Activated effector memory CD4-positive, alpha-beta T cell treated with Interleukin-2 at 50 U/mL for 16 hours (primary cell): ENCODE data around the gene NBEAL2.
"Not testable (repeated sequence)": the region's sequence is repeated elsewhere in the genome, so short reads cannot be mapped to it uniquely, and the experiment has no call there.

Source experiments
- DNase-seq: peaks from one replicate; pipeline ENCODE4 v3.0.0-alpha.2; 2020

NBEAL2 gene

DNA sequence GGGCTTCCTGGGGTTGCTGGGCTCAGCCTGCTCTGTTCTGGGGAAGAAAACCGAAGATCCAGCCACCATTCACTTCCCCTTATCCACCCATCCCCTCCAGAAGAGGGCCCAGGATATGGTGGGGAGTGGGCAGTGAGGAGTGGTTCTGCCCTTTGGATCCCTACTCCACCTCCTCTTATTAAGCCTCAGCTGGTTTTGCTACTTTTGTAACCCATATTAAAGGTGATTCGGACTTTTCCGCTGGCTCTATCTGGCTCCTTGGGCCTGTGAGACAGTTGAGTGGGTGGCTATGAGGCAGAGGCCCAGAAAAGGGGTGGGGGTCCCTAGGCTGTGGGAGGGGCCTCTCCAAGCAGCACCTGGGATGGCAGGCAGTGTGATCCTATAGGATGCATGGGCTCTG, 33.8 kb downstream of the NBEAL2 start:
- DNase-seq: no peak

DNA sequence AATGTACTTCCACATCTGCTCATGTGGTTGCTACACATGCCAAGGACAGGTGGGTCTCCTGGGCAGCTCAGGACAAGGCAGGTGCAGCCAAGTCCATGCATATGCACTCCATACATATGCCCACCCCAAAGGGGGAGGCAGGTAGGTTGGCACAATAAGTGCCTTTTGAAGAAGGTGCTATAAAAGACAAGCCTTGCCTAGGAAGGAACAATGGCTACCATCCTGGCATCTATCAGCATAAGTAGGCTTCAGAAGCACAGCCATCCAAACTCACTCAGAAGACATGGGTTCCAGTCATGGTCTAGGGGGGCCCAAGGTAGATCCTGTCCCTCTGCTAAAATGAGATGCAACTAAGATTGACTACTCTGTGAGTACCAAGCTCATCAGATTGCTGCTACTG, 34.6 kb downstream of the NBEAL2 start:
- no peak for DNase-seq

DNA sequence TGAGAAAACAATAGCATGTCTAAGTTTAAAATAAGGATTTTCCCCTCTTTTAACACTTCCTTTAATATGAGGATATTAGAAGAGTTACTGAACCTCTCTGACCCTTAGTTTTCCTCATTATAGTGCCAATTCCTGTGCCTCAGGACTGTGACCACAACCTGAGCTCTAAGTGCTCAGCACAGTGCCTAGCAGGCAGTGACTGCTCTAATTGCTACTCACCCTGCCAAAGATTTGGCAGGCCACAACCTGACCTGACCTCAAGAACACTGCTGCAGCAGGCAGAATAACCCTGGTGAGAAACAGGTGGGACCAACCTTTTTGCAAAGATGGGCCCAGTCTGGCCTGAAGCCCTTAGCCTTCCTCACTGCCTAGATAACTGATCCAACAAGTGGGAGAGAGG, 35.7 kb downstream of the NBEAL2 start:
- DNase-seq: no peak

DNA sequence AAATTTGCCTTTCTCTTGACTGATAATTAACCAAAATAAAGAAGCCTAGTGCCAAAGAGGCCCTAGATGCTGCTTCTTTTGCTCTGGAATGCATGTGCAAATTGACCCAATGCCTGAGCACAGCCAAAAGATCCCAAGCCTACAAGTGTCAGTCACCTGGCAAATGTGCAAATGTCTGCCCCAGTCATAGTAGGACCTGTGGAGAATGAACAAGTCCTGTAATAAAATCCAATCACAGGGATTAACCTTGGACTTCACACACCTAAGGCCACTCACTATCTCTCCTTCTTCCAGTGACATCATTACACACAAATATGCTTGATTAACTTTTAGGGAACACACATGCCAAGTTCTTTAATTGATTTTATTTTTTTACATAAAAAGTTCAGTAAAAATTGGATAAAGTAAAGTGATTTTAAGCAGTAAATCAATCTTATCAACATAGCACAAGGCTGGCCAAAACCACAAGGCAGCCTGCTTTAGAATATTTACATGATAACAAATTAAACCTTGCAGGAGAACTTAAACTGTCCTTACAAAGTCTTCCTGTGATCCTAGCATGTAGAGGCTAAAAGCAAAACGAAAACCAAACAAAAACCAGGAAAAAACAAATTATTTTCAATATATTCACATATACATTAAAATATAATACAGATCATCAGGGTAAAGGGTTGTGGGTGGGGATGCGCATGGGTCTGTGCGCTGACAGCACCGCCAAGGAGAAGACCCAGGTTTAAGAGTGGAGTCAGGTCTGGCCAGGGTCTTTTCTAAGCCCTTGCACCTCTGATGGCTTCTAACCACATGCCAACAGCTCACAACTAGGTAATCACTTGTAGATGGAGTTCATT, 36.8 kb downstream of the NBEAL2 start:
- no peak for DNase-seq

DNA sequence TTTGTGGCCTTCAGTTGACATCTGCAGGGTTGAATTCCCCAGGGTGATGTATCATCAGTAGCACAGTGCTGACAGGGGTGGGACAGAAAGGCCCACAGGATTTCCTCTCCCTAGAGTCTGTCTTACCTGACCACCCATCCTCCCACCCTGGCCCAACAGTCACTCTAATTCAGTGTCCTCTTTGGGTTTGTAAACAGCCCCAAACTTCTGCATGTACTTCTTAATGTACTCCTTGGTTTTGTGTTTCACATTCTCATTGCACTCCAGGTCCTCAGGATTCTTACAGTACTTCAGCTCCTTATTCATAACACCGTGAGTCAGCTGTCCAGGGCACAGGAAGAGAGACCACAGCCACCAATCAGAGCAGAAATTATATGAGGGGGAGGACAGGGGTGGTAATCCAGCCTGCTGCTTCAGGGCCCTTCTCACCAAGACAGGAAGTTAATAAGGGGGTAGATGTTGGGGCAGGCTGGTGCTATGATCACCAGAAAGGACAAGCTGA, 37.5 kb downstream of the NBEAL2 start:
- DNase-seq: peak; percentile 22

DNA sequence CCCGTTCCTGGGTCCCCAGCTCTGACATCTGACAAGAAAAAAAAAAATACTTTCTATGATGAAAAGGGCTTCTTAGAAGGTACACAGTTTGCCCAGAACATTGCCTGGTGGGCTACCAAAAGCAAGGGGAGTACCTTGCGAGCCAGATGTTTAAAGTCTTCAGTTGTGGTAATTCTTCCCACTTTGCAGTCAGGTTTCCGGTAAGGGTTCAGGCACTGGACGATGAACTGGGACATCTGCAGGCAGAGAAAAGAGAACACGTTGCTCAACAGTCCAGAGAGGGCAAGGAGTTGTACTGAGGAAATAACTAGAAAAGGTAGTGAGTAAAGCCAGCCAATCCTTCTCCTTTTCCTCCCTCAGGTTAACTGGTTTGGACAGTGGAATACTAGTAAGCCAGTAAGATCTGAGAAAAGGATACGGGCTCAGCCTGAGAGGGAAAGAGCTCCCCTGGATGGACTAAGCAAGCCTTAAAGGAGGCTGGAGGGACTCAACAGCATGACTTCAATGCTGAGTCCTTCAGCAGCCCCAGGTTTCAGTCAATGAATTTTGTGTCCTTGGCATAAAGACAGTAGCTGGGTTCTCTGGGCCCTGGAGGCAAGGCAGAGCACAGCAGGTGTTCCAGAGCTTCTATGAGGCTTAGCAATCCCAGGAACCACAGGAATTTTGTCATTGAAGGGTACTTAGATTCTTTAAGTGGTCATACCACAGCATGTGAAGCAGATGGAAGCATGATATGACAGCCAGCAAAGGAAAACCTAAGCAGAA, 38.2 kb downstream of the NBEAL2 start:
- DNase-seq: no peak

DNA sequence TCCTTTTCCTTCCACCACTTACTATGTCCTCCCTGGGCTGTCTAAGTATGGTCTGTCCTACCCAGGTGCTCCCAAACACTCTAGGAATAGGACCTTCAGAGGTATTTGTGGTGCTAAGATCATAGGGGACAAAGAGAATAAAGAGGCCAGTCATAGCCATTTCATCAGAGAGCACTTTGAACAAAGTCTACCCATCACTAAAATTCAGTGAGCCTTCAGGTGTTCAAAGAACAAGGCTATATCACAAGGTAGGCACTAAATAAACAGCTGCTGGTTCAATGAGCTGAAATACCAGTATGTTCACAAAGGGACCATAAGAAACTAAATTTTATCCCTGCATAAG, 38.8 kb downstream of the NBEAL2 start:
- DNase-seq: no peak

DNA sequence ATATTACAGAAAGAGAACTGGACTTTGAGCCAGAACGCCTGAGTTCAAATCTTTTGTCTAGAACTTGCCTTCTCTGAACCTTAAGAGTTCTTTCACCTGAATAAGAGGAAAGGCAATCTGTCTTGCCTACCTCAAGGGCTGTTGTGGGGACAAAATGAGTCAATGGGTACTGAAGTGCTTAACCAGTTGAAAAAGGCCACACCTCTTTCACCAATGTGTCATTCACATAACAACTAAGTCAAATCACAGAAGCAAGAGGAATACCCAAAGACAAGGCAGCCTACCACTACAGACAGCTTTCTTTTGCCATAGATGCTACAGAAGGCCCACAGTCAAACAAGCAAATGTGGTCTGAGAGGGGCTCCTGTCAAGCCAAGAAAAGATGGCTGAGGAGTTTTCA, 39.7 kb downstream of the NBEAL2 start:
- no peak for DNase-seq

DNA sequence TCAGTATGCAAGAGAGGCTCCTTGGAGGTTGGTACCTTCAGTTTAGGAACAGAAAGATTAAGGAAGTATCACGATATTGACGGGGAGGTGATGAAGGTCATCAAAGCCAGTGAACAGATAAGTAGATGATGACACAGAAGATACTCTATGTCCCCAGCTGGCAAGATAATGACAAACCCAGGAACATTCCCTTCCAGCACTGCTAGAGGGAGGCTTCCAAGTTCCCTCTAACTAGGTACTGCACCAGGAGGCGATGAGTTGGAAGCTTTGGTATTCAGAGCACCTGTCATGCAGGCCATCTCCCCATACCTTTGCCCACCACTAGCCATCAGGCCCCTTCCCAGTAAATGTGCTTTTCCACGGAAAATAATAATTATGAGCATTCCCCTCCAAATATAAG, 40.8 kb downstream of the NBEAL2 start:
- no peak for DNase-seq

DNA sequence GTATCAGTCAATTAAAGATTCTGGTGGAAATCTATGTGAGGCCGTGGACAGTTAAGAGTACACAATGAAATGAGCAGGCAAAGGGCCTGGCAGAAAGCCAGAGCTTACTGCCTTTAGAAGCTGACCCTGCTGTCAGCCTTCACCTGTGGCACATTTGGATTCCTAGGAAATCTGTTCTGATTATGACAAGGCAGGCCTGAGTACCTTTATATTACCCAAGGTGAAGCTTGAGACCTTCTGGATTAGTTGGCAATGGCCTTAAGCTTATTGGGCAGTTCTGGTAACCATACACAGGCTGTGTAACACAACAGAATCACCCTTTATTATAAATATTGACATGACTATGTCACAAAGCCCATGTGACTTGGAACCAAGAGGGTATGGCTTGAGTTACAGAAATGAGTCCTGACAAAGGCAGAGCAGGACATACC, 43.2 kb downstream of the NBEAL2 start:
- no peak for DNase-seq

DNA sequence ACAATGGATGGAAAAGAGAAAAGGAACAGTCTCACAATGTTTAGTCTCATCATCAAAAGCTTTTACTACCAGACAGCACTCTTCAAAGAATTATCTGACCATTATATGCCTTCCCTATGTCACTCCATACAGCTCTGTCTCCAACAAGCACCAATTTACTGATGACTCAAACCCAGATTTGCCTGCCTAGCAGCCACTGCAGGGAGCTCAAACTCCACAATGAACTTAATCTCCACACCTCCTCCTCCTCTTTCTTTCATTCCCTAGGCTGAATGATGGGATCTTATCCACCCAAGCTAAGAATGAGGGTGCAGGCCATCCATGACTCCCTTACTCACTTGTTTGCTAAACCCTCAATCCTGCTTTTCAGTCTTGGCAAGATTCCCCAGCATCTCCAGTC, 45.5 kb downstream of the NBEAL2 start:
- no peak for DNase-seq

DNA sequence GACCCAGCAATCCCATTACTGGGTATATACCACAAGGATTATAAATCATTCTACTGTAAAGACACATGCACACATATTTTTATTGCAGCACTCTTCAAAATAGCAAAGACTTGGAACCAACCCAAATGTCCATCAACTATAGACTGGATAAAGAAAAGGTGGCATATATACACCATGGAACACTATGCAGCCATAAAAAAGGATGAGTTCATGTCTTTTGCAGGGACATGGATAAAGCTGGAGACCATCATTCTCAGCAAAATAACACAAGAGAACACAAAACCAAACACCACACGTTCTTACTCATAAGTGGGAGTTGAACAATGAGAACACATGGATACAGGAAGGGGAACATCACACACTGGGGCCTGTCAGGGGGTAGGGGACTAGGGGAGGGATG, 47.0 kb downstream of the NBEAL2 start:
- not testable (repeated sequence) for DNase-seq

DNA sequence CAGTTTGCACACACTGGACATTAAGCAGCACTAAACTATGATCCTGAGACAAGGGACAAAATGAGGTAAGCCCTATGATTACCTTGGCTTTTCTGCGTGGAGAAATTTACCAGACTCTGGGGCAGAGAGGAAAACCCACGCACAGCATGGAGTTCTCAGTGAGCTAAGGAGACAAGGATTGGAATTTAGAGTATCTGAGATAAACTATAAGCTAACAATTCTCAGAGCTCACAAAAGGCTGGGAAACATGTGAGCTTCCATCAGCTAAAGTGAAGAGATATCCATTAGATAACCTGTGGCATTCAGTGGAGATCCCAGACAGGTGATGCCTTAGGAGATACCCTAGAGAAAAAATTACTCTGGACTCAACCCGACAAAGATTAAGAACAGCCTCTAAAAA, 48.7 kb downstream of the NBEAL2 start:
- no peak for DNase-seq

DNA sequence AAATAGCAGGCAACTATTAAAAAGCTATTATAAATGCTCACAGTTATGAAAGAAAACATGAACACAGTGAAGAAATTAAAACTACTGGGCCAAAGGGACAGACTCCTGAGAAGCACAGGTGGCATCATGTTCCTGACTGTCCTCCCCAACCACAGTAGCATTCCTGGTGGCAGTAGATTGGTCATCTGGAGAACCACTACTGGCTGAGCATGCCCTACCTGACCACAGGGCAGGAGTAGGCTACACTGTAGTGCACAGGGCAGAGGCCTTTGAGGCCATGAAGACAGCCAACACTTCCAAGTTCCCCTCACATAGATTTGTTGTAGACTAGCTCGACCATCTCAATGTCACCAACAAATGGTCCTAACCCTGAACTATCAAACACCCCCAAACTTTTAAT, 49.2 kb downstream of the NBEAL2 start:
- DNase-seq: no peak

DNA sequence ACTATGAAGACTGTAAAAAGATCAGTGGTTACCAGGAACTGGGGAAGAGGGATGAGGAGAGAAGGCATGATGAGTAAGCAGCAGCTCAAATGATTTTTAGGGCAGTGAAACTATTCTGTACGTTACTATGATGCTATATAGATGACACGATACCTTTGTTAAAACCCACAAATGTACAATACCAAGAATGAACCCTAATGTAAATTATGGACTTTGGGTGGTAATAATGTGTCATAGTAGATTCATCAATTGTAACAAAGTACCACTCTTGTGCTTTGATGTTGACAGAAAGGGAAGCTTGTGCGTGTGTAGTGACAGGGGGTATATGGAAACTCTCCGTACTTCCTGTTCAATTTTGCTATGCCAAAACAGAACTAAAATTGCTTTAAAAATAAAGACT, 51.6 kb downstream of the NBEAL2 start:
- not testable (repeated sequence) for DNase-seq

DNA sequence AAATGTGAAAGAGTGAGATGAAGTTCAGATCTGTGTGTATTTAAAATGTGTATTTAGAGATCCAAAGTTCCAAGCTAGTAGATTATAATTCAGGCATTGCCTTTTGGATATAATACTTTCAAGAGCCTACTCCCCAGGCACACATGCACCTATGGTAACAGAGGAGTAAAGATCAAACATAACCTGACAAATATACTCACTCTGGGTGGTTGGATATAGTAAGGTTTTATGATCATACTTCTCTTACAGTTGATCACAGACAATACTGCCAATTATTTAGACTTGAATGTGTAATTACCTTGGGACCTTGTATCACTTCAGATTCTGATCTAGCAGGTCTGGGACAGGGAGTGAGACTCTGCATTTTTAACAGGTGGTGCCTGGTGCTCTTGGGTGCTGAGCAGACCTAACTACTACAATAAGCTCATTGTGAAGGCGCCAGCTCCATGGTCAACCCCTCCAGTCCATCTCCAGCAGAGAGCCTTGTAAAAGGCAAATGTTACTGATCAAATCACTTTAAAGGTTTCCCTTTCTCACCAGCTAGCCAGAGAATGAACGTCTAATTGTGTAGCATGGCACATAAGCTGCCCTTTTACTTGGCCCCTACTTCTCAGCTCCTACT, 55.5 kb downstream of the NBEAL2 start:
- DNase-seq: no peak

DNA sequence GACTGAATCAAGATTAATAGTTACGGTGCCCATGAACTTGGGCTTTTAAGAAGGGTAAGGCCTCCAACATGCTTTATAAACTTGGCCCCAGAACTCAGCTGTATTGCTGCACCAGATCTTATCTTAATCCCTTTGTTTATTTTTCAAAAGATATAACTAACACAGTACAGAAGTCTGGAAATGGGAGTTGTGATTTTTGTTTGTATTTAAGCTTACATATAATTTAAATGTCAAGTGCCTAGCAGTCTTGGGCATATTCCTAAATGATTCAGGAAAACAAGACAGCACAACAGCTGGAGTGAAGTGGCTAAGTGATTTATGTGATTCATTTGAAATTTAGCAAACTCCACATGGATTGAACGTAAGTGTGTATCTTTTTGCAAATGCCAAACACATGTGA, 56.2 kb downstream of the NBEAL2 start:
- DNase-seq: no peak

DNA sequence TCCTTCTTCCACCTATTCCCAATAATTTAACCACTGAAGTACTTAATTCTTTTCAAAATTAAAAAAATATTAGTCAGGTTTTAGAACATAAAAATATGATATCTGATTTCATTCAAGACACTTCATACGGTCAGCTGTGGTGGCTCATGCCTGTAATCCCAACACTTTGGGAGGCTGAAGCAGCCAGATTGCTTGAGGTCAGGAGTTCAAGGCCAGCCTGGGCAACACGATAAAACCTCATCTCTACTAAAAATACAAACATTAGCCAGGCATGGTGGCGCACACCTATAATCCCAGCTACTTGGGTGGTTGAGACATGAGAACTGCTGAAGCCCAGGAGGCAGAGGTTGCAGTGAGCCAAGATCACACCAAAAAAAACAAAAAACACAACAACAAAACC, 56.7 kb downstream of the NBEAL2 start:
- DNase-seq: no peak

DNA sequence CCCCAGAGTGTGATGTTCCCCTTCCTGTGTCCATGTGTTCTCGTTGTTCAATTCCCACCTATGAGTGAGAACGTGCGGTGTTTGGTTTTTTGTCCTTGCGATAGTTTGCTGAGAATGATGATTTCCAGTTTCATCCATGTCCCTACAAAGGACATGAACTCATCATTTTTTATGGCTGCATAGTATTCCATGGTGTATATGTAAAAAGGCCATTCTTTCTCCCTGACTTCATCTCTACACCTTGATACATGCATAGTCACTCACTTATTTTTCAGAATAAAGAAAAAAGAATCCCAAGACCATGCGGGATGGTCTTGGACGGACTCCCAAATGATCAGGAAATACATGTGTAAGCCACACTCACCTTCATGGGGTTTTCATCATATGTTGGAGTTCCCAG, 57.8 kb downstream of the NBEAL2 start:
- not testable (repeated sequence) for DNase-seq

DNA sequence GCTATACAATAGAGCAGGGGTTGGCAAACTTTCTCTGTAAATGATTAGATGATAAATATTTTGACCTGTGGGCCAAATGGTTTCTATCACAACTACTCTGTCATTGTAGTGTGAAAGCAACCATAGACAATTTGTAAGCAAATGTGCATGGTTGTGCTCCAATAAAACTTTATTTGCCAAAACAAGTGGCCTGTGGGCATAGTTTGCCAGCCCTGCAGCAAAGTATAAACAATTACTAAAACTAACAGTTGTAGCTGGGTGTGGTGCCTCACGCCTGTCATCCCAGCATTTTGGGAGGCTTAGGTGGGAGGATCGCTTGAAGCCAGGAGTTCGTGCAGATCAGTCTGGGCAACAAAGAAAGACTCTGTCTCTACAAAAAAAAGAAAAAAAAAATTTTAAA, 61.6 kb downstream of the NBEAL2 start:
- DNase-seq: no peak

DNA sequence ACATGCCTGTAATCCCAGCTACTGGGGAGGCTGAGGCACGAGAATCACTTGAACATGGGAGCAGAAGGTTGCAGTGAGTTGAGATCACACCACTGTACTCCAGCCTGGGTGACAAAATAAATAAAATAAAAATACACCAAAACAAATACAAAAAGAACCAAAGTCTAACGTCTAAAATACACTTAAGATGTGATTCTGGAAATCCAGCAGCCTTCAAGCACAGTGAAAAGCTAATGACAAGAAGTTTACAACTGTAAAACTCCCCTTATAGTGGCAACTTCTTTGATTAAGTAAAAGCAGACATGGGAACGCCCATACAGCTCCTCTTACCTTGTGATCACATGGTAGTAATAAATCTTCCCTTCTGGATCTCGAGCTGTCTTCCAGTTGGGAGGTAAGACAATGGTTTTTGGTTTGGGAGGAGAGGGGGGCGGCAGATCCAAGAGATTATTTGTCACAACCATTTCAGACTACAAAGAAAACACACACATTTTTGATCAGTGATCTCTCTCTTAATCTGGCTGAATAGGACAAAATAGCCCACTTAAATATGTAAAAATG, 62.8 kb downstream of the NBEAL2 start:
- DNase-seq: no peak

DNA sequence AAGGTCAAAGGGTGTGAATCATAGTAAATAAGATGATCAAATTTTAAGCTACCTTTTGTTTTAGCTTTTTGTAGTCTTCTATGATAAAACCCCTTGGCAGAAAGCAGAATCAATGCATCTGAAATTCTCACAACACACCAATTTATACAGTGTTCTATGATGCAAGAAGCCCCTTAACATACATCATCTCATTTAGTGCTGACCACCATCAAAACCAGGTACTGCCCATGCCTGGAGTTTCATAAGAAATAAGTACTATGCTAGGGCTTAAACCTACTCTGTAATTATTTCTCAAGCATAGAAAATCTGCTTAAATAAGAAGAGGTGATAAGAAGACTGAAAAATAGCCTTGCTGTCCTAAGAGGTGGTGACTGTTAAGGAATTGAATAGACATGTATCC, 67.6 kb downstream of the NBEAL2 start:
- DNase-seq: no peak

DNA sequence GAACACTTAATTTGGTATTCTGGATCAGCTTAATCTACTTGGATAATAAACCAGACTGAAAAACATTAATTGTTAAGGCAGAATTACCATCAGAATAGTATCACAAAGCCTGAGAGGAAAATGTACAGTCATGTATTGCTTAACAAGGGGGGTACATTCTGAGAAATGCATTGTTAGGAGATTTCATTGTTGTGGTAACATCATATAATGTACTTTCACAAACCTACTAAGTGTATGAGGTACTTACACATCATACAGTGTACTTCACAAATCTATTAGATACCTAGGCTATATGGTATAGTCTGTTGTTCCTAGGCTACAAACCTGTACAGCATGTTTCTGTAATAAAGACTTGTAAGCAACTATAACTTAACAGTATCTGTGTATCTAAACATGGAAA, 68.2 kb downstream of the NBEAL2 start:
- no peak for DNase-seq

DNA sequence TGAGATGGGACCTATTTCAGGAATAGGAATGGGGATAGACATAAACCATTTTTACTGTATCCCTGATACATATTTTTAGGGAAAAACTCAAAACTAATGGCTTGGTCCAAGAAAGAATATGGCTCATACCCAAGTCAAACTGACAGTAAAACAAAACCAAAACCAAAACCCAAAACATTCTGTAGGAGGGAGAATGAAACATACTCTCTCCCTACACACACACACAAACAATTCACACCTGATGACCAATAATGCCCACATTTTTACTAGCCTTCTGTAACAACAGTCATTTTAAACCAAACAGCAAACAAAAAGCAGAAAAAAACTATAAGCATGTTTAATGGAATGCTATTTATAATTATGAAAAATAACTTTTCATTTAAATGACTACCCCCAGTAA, 74.9 kb downstream of the NBEAL2 start:
- DNase-seq: no peak
